MM.1S (cell line): Measurements from ENCODE around the gene PRKAG3.

ENCODE experiments used
- DNase-seq: peaks from one replicate; pipeline ENCODE4 v3.0.0-alpha.2; 2015
- H2AFZ ChIP-seq: fragments of 300-600 bp; sonication (generic); 2 replicates; pipeline ENCODE4 v1.6.0; 2016; ENCODE audit warnings: antibody characterized with exemption, low read length
- H3F3A ChIP-seq: fragments of 300-600 bp; sonication (generic); 2 replicates; pipeline ENCODE4 v1.6.1; 2016; ENCODE audit warnings: mild to moderate bottlenecking, antibody characterized with exemption, low read length, moderate library complexity, mixed read lengths; ENCODE audit not compliant: insufficient read depth
- H3K27ac ChIP-seq: fragments of 300-600 bp; sonication (generic); 2 replicates; pipeline ENCODE4 v1.5.1; 2016; ENCODE audit warnings: mild to moderate bottlenecking, low read length
- H3K27me3 ChIP-seq: fragments of 300-600 bp; sonication (generic); replicated peaks from 2 replicates; pipeline ENCODE4 v1.6.0; 2016; ENCODE audit warnings: low read length; ENCODE audit not compliant: insufficient read depth
- H3K36me3 ChIP-seq: fragments of 300-600 bp; sonication (generic); replicated peaks from 2 replicates; pipeline ENCODE4 v1.6.1; 2016; ENCODE audit warnings: mild to moderate bottlenecking, low read length, mixed read lengths; ENCODE audit not compliant: insufficient read depth
- H3K4me1 ChIP-seq: fragments of 300-600 bp; sonication (generic); 2 replicates; pipeline ENCODE4 v1.6.1; 2016; ENCODE audit warnings: low read length, mixed read lengths
- H3K4me2 ChIP-seq: fragments of 300-600 bp; sonication (generic); 2 replicates; pipeline ENCODE4 v1.6.0; 2016; ENCODE audit warnings: low read depth, low read length
- H3K4me3 ChIP-seq: fragments of 300-600 bp; sonication (generic); 2 replicates; pipeline ENCODE4 v1.5.1; 2016; ENCODE audit warnings: low read length, mixed read lengths
- H3K79me2 ChIP-seq: fragments of 300-600 bp; sonication (generic); 2 replicates; pipeline ENCODE4 v1.6.1; 2016; ENCODE audit warnings: mixed run types, low read length, mixed read lengths
- H3K9ac ChIP-seq: fragments of 300-600 bp; sonication (generic); 2 replicates; pipeline ENCODE4 v1.6.1; 2016; ENCODE audit warnings: low read length, mixed read lengths
- H3K9me2 ChIP-seq: fragments of 300-600 bp; sonication (generic); replicated peaks from 2 replicates; pipeline ENCODE4 v1.6.1; 2016; ENCODE audit warnings: mild to moderate bottlenecking, low read length, mixed read lengths; ENCODE audit not compliant: insufficient read depth
- H3K9me3 ChIP-seq: fragments of 300-600 bp; sonication (generic); replicated peaks from 2 replicates; pipeline ENCODE4 v1.6.1; 2016; ENCODE audit warnings: mild to moderate bottlenecking, low read length, mixed read lengths; ENCODE audit not compliant: insufficient read depth
- H4K20me1 ChIP-seq: fragments of 300-600 bp; sonication (generic); 2 replicates; pipeline ENCODE4 v1.6.1; 2016; ENCODE audit warnings: mild to moderate bottlenecking, low read length, moderate library complexity, mixed read lengths; ENCODE audit not compliant: insufficient read depth
- CTCF ChIP-seq: fragments of 300-600 bp; sonication (generic); IDR thresholded peaks from 2 replicates; pipeline ENCODE4 v1.5.1; 2016; ENCODE audit warnings: antibody characterized with exemption, low read length, mixed read lengths
- EZH2 ChIP-seq: fragments of 300-600 bp; sonication (generic); optimal IDR thresholded peaks from 2 replicates; pipeline ENCODE3; 2017; ENCODE audit warnings: low read depth, mild to moderate bottlenecking, antibody characterized with exemption, low read length, mixed read lengths
- EZH2phosphoT487 ChIP-seq: fragments of 300-600 bp; sonication (generic); IDR thresholded peaks from 2 replicates; pipeline ENCODE4 v1.6.1; 2018; ENCODE audit warnings: antibody characterized with exemption, low read length

PRKAG3 gene

GRCh38 chr2:218780851-218781690 lies 50.5 kb downstream of the PRKAG3 start:
- H3K9me2 ChIP-seq: no peaks in the 10 kb centered on the region
- H3K79me2 ChIP-seq: no peaks in the 10 kb centered on the region
- no peaks in the 10 kb centered on the region for H4K20me1 ChIP-seq
- no peaks in the 10 kb centered on the region for H3K4me1 ChIP-seq
- H3K9me3 ChIP-seq: no peaks in the 10 kb centered on the region
- H3K4me3 ChIP-seq: no peak overlapping the region
- no peak overlapping the region for H3K9ac ChIP-seq
- no peaks in the 10 kb centered on the region for H3K36me3 ChIP-seq
- H2AFZ ChIP-seq: no peak overlapping the region
- no peaks in the 10 kb centered on the region for H3K27me3 ChIP-seq
- no peak overlapping the region for H3K4me2 ChIP-seq
- H3F3A ChIP-seq: no peaks in the 10 kb centered on the region
- TF ChIP-seq EZH2phosphoT487 (no peak), EZH2 (no peak), CTCF (no peak)
- DNase-seq: no peak
- no peak overlapping the region for H3K27ac ChIP-seq

GRCh38 chr2:218780046-218780445 lies 51.6 kb downstream of the PRKAG3 start:
- H3K4me1 ChIP-seq: no peaks in the 10 kb centered on the region
- H3K27ac ChIP-seq: no peak overlapping the region
- no peaks in the 10 kb centered on the region for H3K36me3 ChIP-seq
- no peaks in the 10 kb centered on the region for H4K20me1 ChIP-seq
- no peaks in the 10 kb centered on the region for H3K79me2 ChIP-seq
- no peaks in the 10 kb centered on the region for H3F3A ChIP-seq
- H3K9ac ChIP-seq: no peak overlapping the region
- TF ChIP-seq EZH2phosphoT487 (no peak), CTCF (no peak), EZH2 (no peak)
- H3K9me2 ChIP-seq: no peaks in the 10 kb centered on the region
- no peaks in the 10 kb centered on the region for H3K9me3 ChIP-seq
- no peak for DNase-seq
- no peaks in the 10 kb centered on the region for H3K27me3 ChIP-seq
- H3K4me2 ChIP-seq: no peak overlapping the region
- no peak overlapping the region for H3K4me3 ChIP-seq
- H2AFZ ChIP-seq: no peak overlapping the region

GRCh38 chr2:218777276-218777990 lies 54.2 kb downstream of the PRKAG3 start:
- no peaks in the 10 kb centered on the region for H3K79me2 ChIP-seq
- H2AFZ ChIP-seq: no peak overlapping the region
- H3K27ac ChIP-seq: no peak overlapping the region
- H3K4me1 ChIP-seq: no peaks in the 10 kb centered on the region
- no peaks in the 10 kb centered on the region for H4K20me1 ChIP-seq
- no peak overlapping the region for H3K4me2 ChIP-seq
- H3F3A ChIP-seq: no peaks in the 10 kb centered on the region
- TF ChIP-seq EZH2 (no peak), CTCF (no peak), EZH2phosphoT487 (no peak)
- DNase-seq: no peak
- H3K27me3 ChIP-seq: no peaks in the 10 kb centered on the region
- H3K9me2 ChIP-seq: no peaks in the 10 kb centered on the region
- no peak overlapping the region for H3K9ac ChIP-seq
- H3K36me3 ChIP-seq: no peaks in the 10 kb centered on the region
- no peaks in the 10 kb centered on the region for H3K9me3 ChIP-seq
- H3K4me3 ChIP-seq: no peak overlapping the region
